Activated T-helper 1 cell treated with anti-CD3 and anti-CD28 coated beads, Interleukin-12 subunit alpha, Interleukin-12 subunit beta, Interleukin-2, Interleukin-4 antibody, amounts not matched to agents 30 ng/mL and 10 ng/mL and 1 ng/mL, durations not matched to agents 14 hours and 24 hours and 36 hours (primary cell): ENCODE data around the gene AGAP1. TPM values are rescaled to one million over a fixed set of nuclear protein-coding genes. Genes with fewer than 3 reads are reported as not detected.

Experiments used
- DNase-seq: peaks from one replicate; pipeline ENCODE4 v3.0.0; 2021; ENCODE audit warnings: low spot score
- H3K27ac Mint-ChIP-seq: one replicate; pipeline ENCODE4 v1.8.0; 2021; ENCODE audit warnings: mild to moderate bottlenecking, mixed read lengths
- H3K27me3 Mint-ChIP-seq: one replicate; pipeline ENCODE4 v1.8.0; 2022; ENCODE audit warnings: mild to moderate bottlenecking, moderate library complexity, mixed read lengths; ENCODE audit not compliant: insufficient read depth
- H3K36me3 Mint-ChIP-seq: one replicate; pipeline ENCODE4 v1.8.0; 2021; ENCODE audit warnings: low read depth, mixed read lengths
- H3K4me1 Mint-ChIP-seq: one replicate; pipeline ENCODE4 v1.8.0; 2021; ENCODE audit warnings: low read depth, mixed read lengths
- H3K4me3 Mint-ChIP-seq: one replicate; pipeline ENCODE4 v1.8.0; 2021; ENCODE audit warnings: mild to moderate bottlenecking, moderate library complexity, mixed read lengths
- H3K9me3 Mint-ChIP-seq: one replicate; pipeline ENCODE4 v1.8.0; 2021; ENCODE audit warnings: mixed read lengths
- intact Hi-C: fragments of 100-400 bp; cut with micrococcal nuclease; formaldehyde crosslinking; loops from one replicate; pipeline ENCODE4 v1.15.1; 2024
- total RNA-seq: library from RNA; stranded (reverse); gene quantifications from 2 replicates; pipeline ENCODE4 v1.2.3, GENCODE V29; 2022

Gene AGAP1
- total RNA-seq, 1 donor from 2014 or later: 2.0 TPM

DNA sequence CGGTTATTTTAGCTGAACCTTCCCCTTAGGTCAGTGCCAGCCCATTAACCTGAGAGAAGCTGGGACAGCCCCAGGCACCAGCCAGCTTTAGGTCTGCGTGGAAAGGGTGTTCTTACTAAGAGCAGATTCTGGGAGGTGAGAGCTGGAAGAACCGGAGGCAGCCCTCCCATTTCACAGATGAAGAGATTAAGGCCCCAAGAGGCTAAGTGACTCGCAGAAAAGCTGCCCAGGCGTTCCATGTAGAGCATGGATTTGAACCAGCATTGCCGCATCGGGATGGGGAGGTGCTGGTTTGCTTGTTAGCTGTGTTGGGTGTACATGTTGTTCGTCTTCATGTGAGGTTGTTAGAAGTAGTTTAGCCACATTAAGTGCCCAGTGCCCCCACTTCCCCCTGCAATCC is 203.2 kb downstream of the AGAP1 start:
- Mint-ChIP-seq H3K27ac (no peak overlapping the region), H3K36me3 (no peaks in the 10 kb centered on the region), H3K4me1 (no peaks in the 10 kb centered on the region), H3K9me3 (no peaks in the 10 kb centered on the region), H3K4me3 (no peak overlapping the region), H3K27me3 (peaks cover 4% of the 10 kb centered on the region)
- intact Hi-C loops: no loop called here
- DNase-seq: no peak

DNA sequence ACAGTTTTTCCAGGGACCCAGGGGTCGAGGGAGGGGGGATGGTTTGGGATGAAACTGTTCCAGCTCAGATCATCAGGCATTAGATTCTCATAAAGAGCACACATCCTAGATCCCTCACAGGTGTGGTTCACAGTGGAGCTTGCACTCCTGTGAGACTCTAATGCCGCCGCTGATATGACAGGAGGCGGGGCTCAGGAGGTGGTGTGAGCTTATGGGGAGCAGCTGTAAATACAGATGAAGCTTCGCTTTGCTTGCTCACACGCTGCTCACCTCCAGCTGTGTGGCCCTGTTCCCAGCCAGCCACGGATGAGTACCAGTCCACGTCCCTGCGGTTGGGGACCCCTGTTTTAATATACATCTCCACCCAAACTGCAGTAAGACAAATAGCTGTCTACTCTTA is 204.2 kb downstream of the AGAP1 start:
- intact Hi-C loops: no loop called here
- H3K36me3 Mint-ChIP-seq: no peaks in the 10 kb centered on the region
- H3K4me1 Mint-ChIP-seq: no peaks in the 10 kb centered on the region
- no peak overlapping the region for H3K27ac Mint-ChIP-seq
- no peaks in the 10 kb centered on the region for H3K9me3 Mint-ChIP-seq
- no peak for DNase-seq
- H3K4me3 Mint-ChIP-seq: no peak overlapping the region
- H3K27me3 Mint-ChIP-seq: peaks cover 9% of the 10 kb centered on the region

DNA sequence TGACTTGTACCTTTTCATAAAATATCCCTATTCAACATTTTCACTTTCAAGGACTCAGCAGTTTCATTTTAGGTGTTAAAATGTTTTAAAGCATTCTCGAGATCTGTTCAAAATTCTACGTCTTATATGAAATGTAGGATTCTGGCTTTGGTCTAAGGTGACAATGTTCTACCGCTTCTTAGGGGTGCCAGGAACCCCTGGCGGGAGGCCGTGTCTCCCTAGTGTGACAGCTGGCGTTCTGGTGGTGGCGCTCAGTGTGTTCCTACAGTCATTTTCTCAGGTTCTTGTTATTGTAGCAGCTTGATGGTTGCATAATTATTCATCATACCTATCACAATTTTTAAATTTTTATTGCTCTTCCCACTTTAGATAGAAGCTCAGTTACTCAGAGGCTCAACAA is 204.6 kb downstream of the AGAP1 start:
- intact Hi-C loops: no loop called here
- no peak for DNase-seq
- H3K9me3 Mint-ChIP-seq: no peaks in the 10 kb centered on the region
- no peak overlapping the region for H3K4me3 Mint-ChIP-seq
- H3K27me3 Mint-ChIP-seq: peaks cover 9% of the 10 kb centered on the region
- H3K27ac Mint-ChIP-seq: no peak overlapping the region
- H3K4me1 Mint-ChIP-seq: no peaks in the 10 kb centered on the region
- no peaks in the 10 kb centered on the region for H3K36me3 Mint-ChIP-seq

DNA sequence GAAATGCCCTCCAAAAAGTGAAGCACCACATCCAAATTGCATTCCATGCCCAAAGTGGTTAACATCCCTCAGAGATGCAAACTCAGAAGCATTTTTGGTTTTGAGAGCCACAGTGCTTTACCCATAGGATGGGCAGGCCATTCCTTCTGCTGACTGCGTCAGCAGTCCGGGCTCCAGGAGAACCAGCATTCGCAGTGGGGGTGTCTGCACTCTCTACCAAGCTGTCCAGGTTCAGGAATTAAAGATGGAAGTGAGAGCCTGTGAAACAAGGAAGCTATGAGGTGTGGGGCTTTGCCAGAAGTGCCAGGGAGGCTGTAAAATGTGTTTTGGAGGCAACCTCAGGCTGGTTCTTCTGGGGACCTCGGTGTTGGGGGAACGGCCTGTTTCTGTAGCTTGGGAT is 205.7 kb downstream of the AGAP1 start:
- Mint-ChIP-seq H3K4me1 (no peaks in the 10 kb centered on the region), H3K36me3 (no peaks in the 10 kb centered on the region), H3K4me3 (no peak overlapping the region), H3K27me3 (peaks cover 9% of the 10 kb centered on the region), H3K9me3 (no peaks in the 10 kb centered on the region), H3K27ac (no peak overlapping the region)
- intact Hi-C loops: no loop called here
- no peak for DNase-seq

DNA sequence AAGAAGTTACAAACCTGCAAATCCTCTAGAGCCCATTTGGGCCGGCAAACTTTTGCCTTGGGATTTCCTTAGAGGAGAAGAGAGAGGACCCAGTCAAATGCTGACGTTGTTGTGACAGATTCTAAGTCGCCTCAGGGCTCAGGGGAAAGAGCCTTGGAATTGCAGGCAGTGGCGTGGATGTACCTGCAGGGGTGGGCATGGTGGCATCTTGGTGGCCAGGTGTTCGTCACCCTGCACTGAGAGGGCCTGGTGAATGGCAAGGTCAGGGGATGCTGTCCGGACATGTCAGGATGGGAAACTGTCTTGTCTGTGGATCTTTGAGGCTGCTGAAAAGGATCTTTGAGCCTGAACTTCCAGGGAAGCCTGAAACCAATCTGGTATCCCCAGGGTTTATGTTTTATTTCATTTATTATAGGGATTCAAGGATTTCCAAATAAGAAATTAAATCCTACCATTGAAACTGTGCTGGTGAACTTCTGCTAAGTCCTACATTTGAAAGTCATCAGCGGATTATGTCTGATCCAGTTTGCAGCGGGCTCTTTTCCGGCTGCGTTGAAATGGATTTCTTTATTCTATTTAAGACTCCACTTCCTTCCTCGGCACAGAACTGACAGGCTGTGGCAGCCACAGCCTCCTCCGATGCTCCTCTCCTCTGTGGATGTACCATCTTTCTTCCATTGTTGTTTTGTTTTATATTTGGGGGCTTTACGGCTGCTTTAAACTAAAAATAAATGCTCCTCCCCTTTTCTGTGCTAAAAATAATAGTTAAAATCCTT is 207.6 kb downstream of the AGAP1 start:
- peaks cover 9% of the 10 kb centered on the region for H3K27me3 Mint-ChIP-seq
- intact Hi-C loops: no loop called here
- no peaks in the 10 kb centered on the region for H3K36me3 Mint-ChIP-seq
- H3K9me3 Mint-ChIP-seq: no peaks in the 10 kb centered on the region
- H3K4me1 Mint-ChIP-seq: no peaks in the 10 kb centered on the region
- no peak overlapping the region for H3K4me3 Mint-ChIP-seq
- no peak for DNase-seq
- no peak overlapping the region for H3K27ac Mint-ChIP-seq

DNA sequence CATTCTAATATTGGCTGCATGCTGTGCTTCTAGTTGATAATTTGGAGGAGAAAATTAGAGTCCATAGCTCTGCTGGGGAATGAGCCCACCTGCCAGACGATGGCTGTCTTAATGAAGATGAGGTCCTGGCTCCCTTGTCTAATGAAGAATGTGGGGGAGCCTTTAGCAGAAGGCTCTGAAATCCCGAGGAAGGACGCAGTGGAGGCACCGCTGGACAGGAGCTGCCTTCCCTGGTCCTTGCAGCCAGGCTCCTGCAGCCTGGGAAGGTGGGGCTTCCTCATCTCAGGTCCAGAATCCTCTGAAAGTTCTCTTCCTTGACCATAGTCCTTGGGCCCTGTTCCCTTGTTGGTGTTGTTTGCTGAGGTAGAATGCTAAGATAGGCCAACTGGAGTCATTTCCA is 208.3 kb downstream of the AGAP1 start:
- no peaks in the 10 kb centered on the region for H3K4me1 Mint-ChIP-seq
- no peaks in the 10 kb centered on the region for H3K36me3 Mint-ChIP-seq
- H3K27me3 Mint-ChIP-seq: peaks cover 9% of the 10 kb centered on the region
- no peaks in the 10 kb centered on the region for H3K9me3 Mint-ChIP-seq
- no peak overlapping the region for H3K27ac Mint-ChIP-seq
- intact Hi-C loops: no loop called here
- no peak for DNase-seq
- no peak overlapping the region for H3K4me3 Mint-ChIP-seq

DNA sequence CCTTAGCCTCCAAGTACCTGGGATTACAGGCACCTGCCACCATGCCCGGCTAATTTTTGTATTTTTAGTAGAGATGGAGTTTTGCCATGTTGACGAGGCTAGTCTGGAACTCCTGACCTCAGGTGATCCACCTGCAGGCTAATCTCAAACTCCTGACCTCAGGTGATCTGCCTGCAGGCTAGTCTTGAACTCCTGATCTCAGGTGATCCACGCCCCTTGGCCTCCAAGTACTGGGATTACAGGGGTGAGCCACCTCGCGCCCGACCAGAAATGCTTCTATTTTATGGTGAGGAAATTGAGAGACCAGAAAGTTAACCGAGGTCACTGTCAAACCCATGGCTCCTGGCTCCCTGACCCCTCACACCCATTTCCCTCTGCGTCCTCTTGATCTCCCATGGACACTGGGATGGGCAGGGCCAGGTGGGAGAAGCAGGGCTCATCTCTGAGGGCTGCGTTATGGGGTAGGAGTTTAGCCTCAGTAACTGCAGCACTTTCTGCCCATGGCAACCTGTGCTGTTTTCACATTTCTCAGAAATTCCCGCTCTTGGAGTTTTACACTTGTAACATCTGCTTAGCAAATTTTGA is 210.0 kb downstream of the AGAP1 start:
- no peak for DNase-seq
- H3K36me3 Mint-ChIP-seq: no peaks in the 10 kb centered on the region
- no peak overlapping the region for H3K4me3 Mint-ChIP-seq
- H3K27me3 Mint-ChIP-seq: peaks cover 9% of the 10 kb centered on the region
- no peaks in the 10 kb centered on the region for H3K9me3 Mint-ChIP-seq
- H3K4me1 Mint-ChIP-seq: no peaks in the 10 kb centered on the region
- intact Hi-C loops: no loop called here
- H3K27ac Mint-ChIP-seq: no peak overlapping the region

DNA sequence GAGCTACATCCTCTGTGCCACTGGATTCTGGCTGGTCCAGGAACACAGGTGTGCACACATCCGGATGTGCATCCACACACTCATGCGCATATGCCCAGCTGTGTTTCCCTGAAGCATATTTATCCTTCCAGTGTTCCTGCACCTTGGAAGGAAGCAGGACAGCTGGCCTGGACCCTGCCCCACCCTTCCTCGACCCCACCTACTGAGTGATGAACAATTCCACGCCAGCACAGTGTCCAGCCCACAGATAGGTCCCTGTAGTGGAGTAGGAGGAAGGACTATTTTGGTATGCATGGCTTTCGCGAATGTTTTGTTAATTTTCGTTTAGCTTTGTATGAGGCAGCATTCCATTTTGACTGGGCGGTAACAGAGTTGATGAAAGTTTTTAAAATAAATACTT is 211.5 kb downstream of the AGAP1 start:
- H3K9me3 Mint-ChIP-seq: no peaks in the 10 kb centered on the region
- H3K27me3 Mint-ChIP-seq: peaks cover 7% of the 10 kb centered on the region
- no peaks in the 10 kb centered on the region for H3K36me3 Mint-ChIP-seq
- intact Hi-C loops: no loop called here
- no peaks in the 10 kb centered on the region for H3K4me1 Mint-ChIP-seq
- H3K27ac Mint-ChIP-seq: no peak overlapping the region
- no peak overlapping the region for H3K4me3 Mint-ChIP-seq
- no peak for DNase-seq

DNA sequence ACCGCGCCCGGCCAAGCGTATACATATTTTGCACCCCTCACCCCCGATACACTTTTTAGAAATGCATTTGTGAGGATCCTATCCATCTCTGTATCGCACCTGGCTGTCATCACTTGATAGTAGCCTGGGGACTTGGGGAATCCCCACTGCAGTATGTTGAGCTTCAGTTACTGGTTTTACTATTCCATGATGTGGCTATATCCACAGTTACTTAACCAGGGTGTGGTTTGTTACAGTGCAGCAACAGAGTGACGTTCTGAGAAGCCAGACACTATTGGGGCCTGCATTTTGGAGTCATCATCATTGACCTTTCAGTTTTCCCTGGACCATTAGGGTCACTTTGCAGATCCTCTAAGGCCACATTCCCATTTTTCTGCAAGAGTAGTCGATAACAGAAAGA is 212.7 kb downstream of the AGAP1 start:
- no peak overlapping the region for H3K4me3 Mint-ChIP-seq
- intact Hi-C loops: no loop called here

DNA sequence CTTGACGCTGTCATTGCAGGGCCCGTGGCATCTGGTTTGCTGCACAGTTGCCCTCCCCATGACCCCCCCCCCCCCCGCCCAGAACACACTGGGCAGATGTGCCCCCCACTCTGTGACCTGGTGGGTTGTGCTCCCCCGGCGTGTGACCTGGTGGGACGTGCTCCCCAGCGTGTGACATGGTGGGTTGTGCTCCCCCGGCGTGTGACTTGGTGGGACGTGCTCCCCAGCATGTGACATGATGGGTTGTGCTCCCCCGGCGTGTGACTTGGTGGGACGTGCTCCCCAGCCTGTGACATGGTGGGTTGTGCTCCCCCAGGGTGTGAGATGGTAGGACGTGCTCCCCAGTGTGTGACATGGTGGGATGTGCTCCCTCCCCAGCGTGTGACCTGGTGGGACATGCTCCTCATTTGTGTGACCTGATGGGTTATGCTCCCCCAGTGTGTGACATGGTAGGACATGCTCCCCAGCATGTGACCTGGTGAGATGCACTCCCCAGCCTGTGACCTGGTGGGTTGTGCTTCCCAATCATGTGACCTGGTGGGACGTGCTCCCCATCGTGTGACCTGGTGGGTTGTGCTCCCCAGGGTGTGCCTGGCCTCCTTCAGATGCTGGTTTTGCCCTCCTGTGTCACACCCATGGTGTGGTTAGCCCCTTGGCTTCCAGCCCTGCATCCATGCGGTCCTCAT is 213.7 kb downstream of the AGAP1 start:
- no peak overlapping the region for H3K27ac Mint-ChIP-seq
- DNase-seq: no peak
- no peak overlapping the region for H3K4me3 Mint-ChIP-seq
- H3K9me3 Mint-ChIP-seq: no peaks in the 10 kb centered on the region
- no peaks in the 10 kb centered on the region for H3K36me3 Mint-ChIP-seq
- H3K4me1 Mint-ChIP-seq: no peaks in the 10 kb centered on the region
- intact Hi-C loops: no loop called here
- peaks cover under 1% of the 10 kb centered on the region for H3K27me3 Mint-ChIP-seq

More for the DNA sequence above, 212.7 kb downstream of the AGAP1 start:
- Mint-ChIP-seq H3K27ac (no peak overlapping the region), H3K4me1 (no peaks in the 10 kb centered on the region), H3K27me3 (peaks cover 7% of the 10 kb centered on the region), H3K36me3 (no peaks in the 10 kb centered on the region), H3K9me3 (no peaks in the 10 kb centered on the region)
- DNase-seq: no peak

DNA sequence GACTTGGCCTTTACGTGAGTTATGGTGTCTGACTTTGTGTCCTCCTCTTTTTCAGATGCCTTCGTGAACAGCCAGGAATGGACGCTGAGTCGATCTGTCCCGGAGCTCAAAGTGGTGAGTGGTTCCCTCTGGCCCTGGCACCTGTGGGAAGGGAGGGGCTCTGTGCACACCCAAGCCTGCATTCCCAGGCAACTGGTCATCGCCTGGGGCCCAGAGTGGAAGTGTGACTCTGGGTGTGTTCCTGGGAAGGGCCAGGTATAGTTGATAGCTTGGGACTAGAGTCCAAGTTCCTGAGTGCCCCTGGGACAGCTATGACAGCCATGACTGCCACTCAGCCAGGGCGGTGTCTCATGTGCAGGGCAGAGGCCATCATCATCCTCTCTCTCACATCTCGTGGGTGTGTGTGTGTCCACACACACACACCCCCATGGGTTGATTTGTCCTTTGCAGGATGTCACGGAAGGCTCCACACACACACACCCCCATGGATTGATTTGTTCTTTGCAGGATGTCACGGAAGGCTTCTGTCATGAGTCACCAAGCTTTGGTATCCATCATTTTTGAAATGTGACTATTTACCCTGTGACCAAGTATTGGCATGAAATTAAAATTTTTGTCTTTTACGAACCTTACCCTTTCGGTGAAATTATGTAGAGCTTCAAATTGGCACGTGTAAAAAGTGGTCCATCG is 215.4 kb downstream of the AGAP1 start:
- H3K27me3 Mint-ChIP-seq: no peaks in the 10 kb centered on the region
- H3K4me3 Mint-ChIP-seq: no peak overlapping the region
- no peaks in the 10 kb centered on the region for H3K4me1 Mint-ChIP-seq
- no peaks in the 10 kb centered on the region for H3K9me3 Mint-ChIP-seq
- H3K27ac Mint-ChIP-seq: no peak overlapping the region
- no peaks in the 10 kb centered on the region for H3K36me3 Mint-ChIP-seq
- no peak for DNase-seq
- intact Hi-C loops: no loop called here

DNA sequence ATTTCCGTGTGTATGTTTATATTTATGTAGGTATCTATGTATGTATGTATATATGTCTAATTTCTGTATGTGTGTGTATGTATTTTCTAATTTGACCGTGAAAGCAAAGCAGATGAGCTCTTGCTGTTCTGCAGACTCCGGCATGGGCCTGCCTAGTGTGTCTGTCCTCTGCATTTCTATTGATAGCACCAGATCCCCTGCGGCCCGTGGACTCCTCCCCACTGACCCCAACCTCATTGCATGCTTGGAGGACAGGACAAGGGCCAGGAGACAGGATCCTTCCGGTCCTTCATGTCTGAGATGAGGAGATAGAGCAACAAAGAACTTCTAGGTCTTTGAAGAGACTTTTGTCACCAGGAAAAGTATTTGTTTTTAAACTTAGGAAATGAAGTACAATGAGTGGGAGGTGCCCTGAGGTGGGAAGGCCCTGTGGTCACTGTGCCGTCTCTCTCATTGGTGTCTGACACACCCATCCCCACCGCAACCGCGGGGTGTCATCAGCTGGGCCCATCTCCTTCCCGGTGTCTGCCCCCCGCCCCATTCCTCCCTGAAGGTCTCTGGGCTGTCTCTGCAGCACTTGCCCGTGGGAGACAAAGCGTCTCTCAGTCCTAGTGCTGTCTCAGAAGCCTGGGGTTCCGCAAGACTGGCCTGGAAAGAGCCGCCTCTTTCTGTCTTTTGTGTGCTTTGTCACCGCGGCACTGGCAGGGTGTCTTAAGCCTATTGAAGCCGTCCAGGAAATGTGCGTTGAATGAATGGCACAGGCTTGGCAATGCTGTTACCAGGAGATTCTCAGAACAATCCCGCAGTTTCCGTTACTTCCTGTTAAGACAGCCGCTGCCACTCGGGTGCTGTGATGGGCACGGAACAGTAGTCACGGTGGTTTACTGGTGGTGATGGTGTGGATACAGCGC is 216.4 kb downstream of the AGAP1 start:
- no peaks in the 10 kb centered on the region for H3K36me3 Mint-ChIP-seq
- no peaks in the 10 kb centered on the region for H3K9me3 Mint-ChIP-seq
- no peaks in the 10 kb centered on the region for H3K4me1 Mint-ChIP-seq
- DNase-seq: no peak
- intact Hi-C loops: no loop called here
- H3K4me3 Mint-ChIP-seq: no peak overlapping the region
- no peaks in the 10 kb centered on the region for H3K27me3 Mint-ChIP-seq
- no peak overlapping the region for H3K27ac Mint-ChIP-seq
